AG04450 (cell line): ENCODE measurements around the gene FAP. TPM values are rescaled to one million over a fixed set of nuclear protein-coding genes. Genes with fewer than 3 reads are reported as not detected.

ENCODE experiments used
- CTCF ChIA-PET: fragments of 300-600, 350-600 bp; formaldehyde crosslinking; extraction: SDS; loops from one replicate; lab custom pipeline; 2022; ENCODE audit warnings: antibody characterized with exemption, inconsistent platforms; lab: Charles Lee
- POLR2A ChIA-PET: fragments of 350-600 bp; formaldehyde crosslinking; extraction: SDS; loops from one replicate; lab custom pipeline; 2021; ENCODE audit warnings: antibody characterized with exemption, inconsistent platforms; lab: Yijun Ruan, JAX
- DNase-seq: peaks from one replicate; pipeline ENCODE4 v3.0.0-alpha.2; 2011; ENCODE audit warnings: low read depth, low spot score
- H3K27ac ChIP-seq: one replicate; pipeline ENCODE4 v1.5.1; 2012; ENCODE audit warnings: low read depth, low read length, control low read depth
- H3K27me3 ChIP-seq: one replicate; pipeline ENCODE4 v1.6.0; 2012; ENCODE audit warnings: low read length; ENCODE audit not compliant: control insufficient read depth, insufficient read depth
- H3K4me3 ChIP-seq: 2 replicates; pipeline ENCODE4 v1.5.1; 2011; ENCODE audit warnings: mild to moderate bottlenecking, low read depth, low read length, control low read depth
- H3K9me3 ChIP-seq: 2 replicates; pipeline ENCODE4 v1.5.1; 2012; ENCODE audit warnings: low read length; ENCODE audit not compliant: control insufficient read depth, insufficient read depth
- CTCF ChIP-seq: IDR thresholded peaks from 2 replicates; pipeline ENCODE4 v1.5.1; 2011; ENCODE audit warnings: low read depth, low read length, control low read depth, inconsistent platforms
- polyA plus RNA-seq: library from polyadenylated mRNA; depleted of rRNA; stranded (reverse); fragments of >200 nt; gene quantifications from 2 replicates; pipeline ENCODE4 v1.2.3, GENCODE V29; 2011

The FAP gene
- polyA plus RNA-seq, 1 experiment: 374 TPM

- DNase-seq: no peak
- CTCF ChIA-PET: interaction anchor here (1.5 kb wide), 1 partner anchor 133 kb away, joined by 3 read pairs; no protein-coding TSS in a partner anchor
- POLR2A ChIA-PET: no interaction called here
- H3K27ac ChIP-seq: no peak overlapping the region
- H3K27me3 ChIP-seq: no peaks in the 10 kb centered on the region
- no peak for TF ChIP-seq CTCF
- no peak overlapping the region for H3K4me3 ChIP-seq
- H3K9me3 ChIP-seq: no peaks in the 10 kb centered on the region
Observed at GRCh38 chr2:162164802-162165201, 78.4 kb downstream of the FAP start.

- Histone ChIP-seq H3K4me3 (no peak overlapping the region), H3K27ac (no peak overlapping the region), H3K27me3 (no peaks in the 10 kb centered on the region), H3K9me3 (no peaks in the 10 kb centered on the region)
- DNase-seq: no peak
- TF ChIP-seq CTCF: no peak
- CTCF ChIA-PET: interaction anchor here (0.6 to 1.6 kb wide), 3 partner anchors 10 to 280 kb away, joined by 3 to 5 read pairs (median 5); no protein-coding TSS in a partner anchor
- POLR2A ChIA-PET: no interaction called here
Observed at GRCh38 chr2:162159446-162159845, 83.8 kb downstream of the FAP start.

- H3K9me3 ChIP-seq: no peaks in the 10 kb centered on the region
- no peaks in the 10 kb centered on the region for H3K27me3 ChIP-seq
- CTCF ChIA-PET: interaction anchor here (1.0 to 12.8 kb wide), 6 partner anchors 20 to 209 kb away, joined by 3 to 344 read pairs (median 4); no protein-coding TSS in a partner anchor
- no peak for DNase-seq
- TF ChIP-seq CTCF: no peak
- no peak overlapping the region for H3K27ac ChIP-seq
- no peak overlapping the region for H3K4me3 ChIP-seq
- POLR2A ChIA-PET: no interaction called here
Observed at GRCh38 chr2:162156149-162156548, 87.1 kb downstream of the FAP start.

GRCh38 chr2:162155093-162155492, 88.2 kb downstream of the FAP start:
- no peaks in the 10 kb centered on the region for H3K9me3 ChIP-seq
- TF ChIP-seq CTCF: no peak
- H3K27me3 ChIP-seq: no peaks in the 10 kb centered on the region
- H3K4me3 ChIP-seq: no peak overlapping the region
- ChIA-PET POLR2A (no interaction called here), CTCF (interaction anchor here (0.6 to 12.8 kb wide), 14 partner anchors 13 to 568 kb away, joined by 3 to 344 read pairs (median 3); partner anchors contain the start of gene IFIH1)
- H3K27ac ChIP-seq: no peak overlapping the region
- DNase-seq: no peak

- CTCF ChIA-PET: interaction anchor here (0.5 to 12.8 kb wide), 39 partner anchors 8 to 802 kb away, joined by 3 to 344 read pairs (median 4); partner anchors contain the start of genes DPP4 and IFIH1
- H3K27me3 ChIP-seq: no peaks in the 10 kb centered on the region
- TF ChIP-seq CTCF: peak; percentile 71
- H3K27ac ChIP-seq: no peak overlapping the region
- no peaks in the 10 kb centered on the region for H3K9me3 ChIP-seq
- DNase-seq: no peak
- H3K4me3 ChIP-seq: no peak overlapping the region
- POLR2A ChIA-PET: interaction anchor here (0.6 kb wide), 1 partner anchor 405 kb away, joined by 6 read pairs; no protein-coding TSS in a partner anchor
Observed at GRCh38 chr2:162153608-162154224, 89.5 kb downstream of the FAP start.
